ENCODE data around the gene UNC5C.

Gene UNC5C

GRCh38 chr4:95165926-95166524 is 382.7 kb downstream of the UNC5C start:
- H2AFZ ChIP-seq (ENCODE audit: low read depth) = no peak overlapping the region
- no peaks in the 10 kb centered on the region for H3K27me3 ChIP-seq (ENCODE audit: insufficient read depth, low read depth)
- H3K79me2 ChIP-seq (ENCODE audit: insufficient read depth, low read depth) = no peaks in the 10 kb centered on the region
- H4K20me1 ChIP-seq (ENCODE audit: insufficient read depth) = no peaks in the 10 kb centered on the region
- peak; percentile 87 for TF ChIP-seq CTCF (conservative IDR thresholded peaks at IDR 0.05; ENCODE audit: low read depth, low read length)
- H3K36me3 ChIP-seq (ENCODE audit: insufficient read depth) = no peaks in the 10 kb centered on the region
- peaks cover 4% of the 10 kb centered on the region for H3K4me1 ChIP-seq (ENCODE audit: low read depth, poor library complexity, severe bottlenecking)
- H3K4me3 ChIP-seq (IDR thresholded peaks at IDR 0.05; ENCODE audit: insufficient read depth, low read depth, low read length) = no peak overlapping the region
- no peak overlapping the region; the same call in 1 of the 2 replicates for H3K4me2 ChIP-seq
- H3K9ac ChIP-seq = no peak overlapping the region
- no peak overlapping the region for H3K27ac ChIP-seq

GRCh38 chr4:95162867-95163266 is 385.9 kb downstream of the UNC5C start:
- H3K79me2 ChIP-seq (ENCODE audit: insufficient read depth, low read depth) = no peaks in the 10 kb centered on the region
- H3K4me2 ChIP-seq = no peak overlapping the region
- no peak overlapping the region for H2AFZ ChIP-seq (ENCODE audit: low read depth)
- no peak overlapping the region for H3K27ac ChIP-seq
- no peak for TF ChIP-seq CTCF (conservative IDR thresholded peaks at IDR 0.05; ENCODE audit: low read depth, low read length)
- peaks cover 4% of the 10 kb centered on the region for H3K4me1 ChIP-seq (ENCODE audit: low read depth, poor library complexity, severe bottlenecking)
- no peak overlapping the region for H3K9ac ChIP-seq
- no peaks in the 10 kb centered on the region for H3K27me3 ChIP-seq (ENCODE audit: insufficient read depth, low read depth)
- H4K20me1 ChIP-seq (ENCODE audit: insufficient read depth) = no peaks in the 10 kb centered on the region
- H3K4me3 ChIP-seq (IDR thresholded peaks at IDR 0.05; ENCODE audit: insufficient read depth, low read depth, low read length) = no peak overlapping the region
- H3K36me3 ChIP-seq (ENCODE audit: insufficient read depth) = no peaks in the 10 kb centered on the region

- Histone ChIP-seq H4K20me1 (ENCODE audit: insufficient read depth) (no peaks in the 10 kb centered on the region), H3K36me3 (ENCODE audit: insufficient read depth) (no peaks in the 10 kb centered on the region), H3K79me2 (ENCODE audit: insufficient read depth, low read depth) (no peaks in the 10 kb centered on the region), H3K4me3 (IDR thresholded peaks at IDR 0.05; ENCODE audit: insufficient read depth, low read depth, low read length) (no peak overlapping the region), H3K4me2 (no peak overlapping the region), H2AFZ (ENCODE audit: low read depth) (no peak overlapping the region), H3K27me3 (ENCODE audit: insufficient read depth, low read depth) (no peaks in the 10 kb centered on the region), H3K27ac (no peak overlapping the region), H3K4me1 (ENCODE audit: low read depth, poor library complexity, severe bottlenecking) (peaks cover 4% of the 10 kb centered on the region), H3K9ac (no peak overlapping the region)
- no peak for TF ChIP-seq CTCF (conservative IDR thresholded peaks at IDR 0.05; ENCODE audit: low read depth, low read length)
Observed at GRCh38 chr4:95161781-95162469, 386.8 kb downstream of the UNC5C start.

- Histone ChIP-seq H3K4me1 (ENCODE audit: low read depth, poor library complexity, severe bottlenecking) (peaks cover 10% of the 10 kb centered on the region), H4K20me1 (ENCODE audit: insufficient read depth) (no peaks in the 10 kb centered on the region), H3K36me3 (ENCODE audit: insufficient read depth) (no peaks in the 10 kb centered on the region), H3K79me2 (ENCODE audit: insufficient read depth, low read depth) (no peaks in the 10 kb centered on the region), H3K27me3 (ENCODE audit: insufficient read depth, low read depth) (no peaks in the 10 kb centered on the region), H3K27ac (no peak overlapping the region), H3K9ac (no peak overlapping the region), H3K4me2 (no peak overlapping the region), H3K4me3 (IDR thresholded peaks at IDR 0.05; ENCODE audit: insufficient read depth, low read depth, low read length) (no peak overlapping the region), H2AFZ (ENCODE audit: low read depth) (no peak overlapping the region)
- no peak for TF ChIP-seq CTCF (conservative IDR thresholded peaks at IDR 0.05; ENCODE audit: low read depth, low read length)
Observed at GRCh38 chr4:95159384-95159783, 389.4 kb downstream of the UNC5C start.
